ENCODE results near the gene CPN1.
"Not testable (repeated sequence)": the region's sequence is repeated elsewhere in the genome, so short reads cannot be mapped to it uniquely, and the experiment has no call there.

The CPN1 gene

DNA sequence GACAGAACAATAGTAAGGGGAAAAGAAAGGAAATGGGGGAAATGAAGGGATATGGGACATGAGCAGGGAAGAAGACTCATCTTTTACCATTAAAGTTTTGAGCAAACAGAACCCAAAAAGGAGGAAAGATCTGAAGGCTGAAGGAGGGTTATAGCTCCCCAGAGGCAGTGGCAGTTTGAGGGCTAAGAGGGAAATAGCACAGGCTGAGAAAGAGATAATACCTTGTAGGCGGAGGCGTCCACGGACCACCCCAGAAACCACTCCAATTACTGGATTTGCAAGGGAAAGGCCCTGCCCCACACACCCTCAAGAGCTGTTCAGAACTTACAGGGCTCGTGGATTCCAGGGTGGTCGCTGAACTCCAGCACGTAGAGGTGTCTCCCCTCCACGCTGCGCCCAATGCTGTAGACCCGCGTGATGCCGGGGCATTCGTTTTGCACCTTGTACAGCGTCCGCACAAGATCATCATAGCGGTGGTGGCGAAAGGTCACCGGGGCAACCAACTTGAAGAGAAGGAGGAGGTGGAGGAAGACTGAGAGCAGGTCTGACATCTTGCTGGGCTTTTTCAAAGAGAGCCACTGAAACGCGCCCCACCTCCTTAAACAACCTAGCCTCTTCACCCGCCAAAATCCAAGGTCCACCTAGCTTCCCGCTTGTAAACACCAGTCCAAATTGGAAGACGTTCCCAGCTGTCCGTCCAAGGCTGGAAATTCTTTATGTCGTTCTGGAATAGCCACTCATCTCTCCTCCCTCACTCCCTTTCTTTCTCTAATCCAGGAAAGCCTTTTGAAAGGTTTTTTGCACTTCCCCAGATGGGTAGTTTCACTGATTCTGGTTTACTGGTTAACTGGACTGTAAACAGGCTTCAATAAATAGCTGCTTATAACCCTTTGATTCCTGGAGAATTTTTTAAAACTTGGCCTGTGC lies at the start of gene CPN1:
Gene CPN1, minus strand, starts transcription at position 795 of the 927 bp plus-strand sequence. Its CDS starts 244 bp downstream, at position 551.
- H3K27ac ChIP-seq, result no peak within 1 kb of the TSS
- TF ChIP-seq, protein P1, sequence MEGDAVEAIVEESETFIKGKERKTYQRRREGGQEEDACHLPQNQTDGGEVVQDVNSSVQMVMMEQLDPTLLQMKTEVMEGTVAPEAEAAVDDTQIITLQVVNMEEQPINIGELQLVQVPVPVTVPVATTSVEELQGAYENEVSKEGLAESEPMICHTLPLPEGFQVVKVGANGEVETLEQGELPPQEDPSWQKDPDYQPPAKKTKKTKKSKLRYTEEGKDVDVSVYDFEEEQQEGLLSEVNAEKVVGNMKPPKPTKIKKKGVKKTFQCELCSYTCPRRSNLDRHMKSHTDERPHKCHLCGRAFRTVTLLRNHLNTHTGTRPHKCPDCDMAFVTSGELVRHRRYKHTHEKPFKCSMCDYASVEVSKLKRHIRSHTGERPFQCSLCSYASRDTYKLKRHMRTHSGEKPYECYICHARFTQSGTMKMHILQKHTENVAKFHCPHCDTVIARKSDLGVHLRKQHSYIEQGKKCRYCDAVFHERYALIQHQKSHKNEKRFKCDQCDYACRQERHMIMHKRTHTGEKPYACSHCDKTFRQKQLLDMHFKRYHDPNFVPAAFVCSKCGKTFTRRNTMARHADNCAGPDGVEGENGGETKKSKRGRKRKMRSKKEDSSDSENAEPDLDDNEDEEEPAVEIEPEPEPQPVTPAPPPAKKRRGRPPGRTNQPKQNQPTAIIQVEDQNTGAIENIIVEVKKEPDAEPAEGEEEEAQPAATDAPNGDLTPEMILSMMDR (IDR thresholded peaks at IDR 0.05), result no peak
- TF ChIP-seq ZFX (IDR thresholded peaks at IDR 0.05; ENCODE audit: borderline replicate concordance), result no peak

DNA sequence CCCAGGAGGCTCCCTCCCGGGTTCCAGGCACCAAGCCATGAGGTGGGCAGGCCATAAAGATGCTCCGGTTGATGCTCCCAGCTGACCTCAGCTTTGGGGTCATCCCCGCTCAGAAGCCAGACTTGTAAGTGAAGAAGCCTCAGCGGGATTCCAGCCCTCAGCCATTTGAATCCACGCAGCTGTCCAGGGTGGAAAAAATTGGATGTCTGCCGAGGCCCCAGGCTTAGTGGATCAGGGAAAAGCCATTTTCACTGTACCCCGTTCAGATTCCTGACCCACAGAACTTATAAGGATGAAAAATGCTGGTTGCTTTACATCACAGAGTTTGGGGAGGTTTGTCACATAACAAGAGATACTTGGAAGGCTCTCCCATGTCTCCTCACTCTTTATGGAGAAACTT lies 49.2 kb upstream of the CPN1 start:
- H3K27ac ChIP-seq, result no peak overlapping the region
- TF ChIP-seq, protein P1 (IDR thresholded peaks at IDR 0.05), result no peak
- TF ChIP-seq ZFX (IDR thresholded peaks at IDR 0.05; ENCODE audit: borderline replicate concordance), result no peak

DNA sequence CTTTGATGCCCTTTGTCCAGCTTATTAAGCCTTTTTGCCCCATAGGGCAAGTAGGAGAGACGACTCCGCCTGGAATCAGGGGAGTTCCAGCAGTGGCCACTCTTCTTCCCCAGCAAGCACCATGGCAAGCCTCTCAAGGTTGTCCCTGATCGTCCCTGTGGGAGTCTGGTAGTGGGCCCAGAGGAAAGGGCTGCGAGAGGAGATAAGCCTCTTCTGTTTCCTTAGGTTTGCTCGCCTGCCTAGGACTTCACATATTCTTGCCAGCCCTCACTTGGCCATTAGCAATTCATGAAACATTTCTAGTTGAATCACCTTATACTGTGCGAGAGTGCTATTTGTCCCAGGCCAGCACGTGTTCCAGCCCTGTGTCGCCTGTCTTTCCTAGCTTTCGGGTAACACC lies 47.8 kb upstream of the CPN1 start:
- TF ChIP-seq, protein P1 (IDR thresholded peaks at IDR 0.05), result no peak
- no peak for TF ChIP-seq ZFX (IDR thresholded peaks at IDR 0.05; ENCODE audit: borderline replicate concordance)
- H3K27ac ChIP-seq, result no peak overlapping the region

- TF ChIP-seq, protein P1 (IDR thresholded peaks at IDR 0.05), result no peak
- TF ChIP-seq ZFX (IDR thresholded peaks at IDR 0.05; ENCODE audit: borderline replicate concordance), result no peak
- no peak overlapping the region for H3K27ac ChIP-seq
Measured at GRCh38 chr10:100128951-100129350, 47.3 kb upstream of the CPN1 start.

- H3K27ac ChIP-seq, result not testable (repeated sequence)
Measured at GRCh38 chr10:100125335-100125734, 43.7 kb upstream of the CPN1 start.

- no peak for TF ChIP-seq ZFX (IDR thresholded peaks at IDR 0.05; ENCODE audit: borderline replicate concordance)
- TF ChIP-seq, protein P1 (IDR thresholded peaks at IDR 0.05), result no peak
Measured at GRCh38 chr10:100124097-100124496, 42.4 kb upstream of the CPN1 start.

DNA sequence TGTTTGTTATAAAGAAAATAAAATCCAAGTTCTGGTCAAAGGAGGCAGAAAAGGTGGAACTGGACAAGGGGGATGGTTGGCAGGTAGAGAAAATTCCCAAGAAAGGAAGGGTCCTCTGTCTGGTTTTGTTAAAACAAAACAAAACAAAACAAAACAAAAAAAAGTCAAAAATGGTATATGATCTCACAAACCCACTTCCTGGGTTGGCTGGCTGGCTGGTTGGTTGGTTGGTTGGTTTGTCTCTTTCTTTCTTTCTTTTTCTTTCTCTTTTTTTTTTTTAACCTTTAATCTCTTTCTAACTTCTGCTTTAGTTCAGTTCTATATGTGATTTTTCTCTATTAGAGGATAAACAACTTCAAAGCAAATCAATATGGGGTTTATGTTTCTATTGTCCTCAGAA lies 41.1 kb upstream of the CPN1 start:
- H3K27ac ChIP-seq, result no peak overlapping the region

More at GRCh38 chr10:100124097-100124496, 42.4 kb upstream of the CPN1 start:
- H3K27ac ChIP-seq, result no peak overlapping the region

More for the DNA sequence above, 41.1 kb upstream of the CPN1 start:
- TF ChIP-seq, protein P1 (IDR thresholded peaks at IDR 0.05), result no peak
